GM12878 (cell line): ENCODE results near the gene WDTC1.
"Not testable (repeated sequence)": the region's sequence is repeated elsewhere in the genome, so short reads cannot be mapped to it uniquely, and the experiment has no call there.

ENCODE experiments used
- CTCF ChIP-seq, 3 experiments: IDR thresholded peaks in 2 of 3; conservative IDR thresholded peaks in 1 of 3; 2 replicates each; pipeline ENCODE4 v1.5.1; 2011; ENCODE audit warnings: low read depth in 3 of 3, low read length in 3 of 3, mild to moderate bottlenecking in 3 of 3, control low read depth in 2 of 3, moderate library complexity in 2 of 3, inconsistent platforms in 1 of 3, mixed read lengths in 1 of 3; ENCODE audit not compliant: control insufficient read depth in 2 of 3, insufficient read depth in 1 of 3; ENCODE audit errors: extremely low read depth in 1 of 3
- GABPA ChIP-seq: IDR thresholded peaks from 2 replicates; pipeline ENCODE4 v1.6.1; 2014; ENCODE audit warnings: antibody characterized with exemption, low read depth, mild to moderate bottlenecking, inconsistent platforms
- POLR2A ChIP-seq: IDR thresholded peaks from 2 replicates; pipeline ENCODE4 v1.6.1; 2011; ENCODE audit warnings: low read depth, mild to moderate bottlenecking, low read length
- RAD21 ChIP-seq: IDR thresholded peaks from 2 replicates; pipeline ENCODE4 v1.6.1; 2011; ENCODE audit warnings: mild to moderate bottlenecking, low read depth, low read length, moderate library complexity; ENCODE audit not compliant: insufficient read depth
- TAF1 ChIP-seq: IDR thresholded peaks from 2 replicates; pipeline ENCODE4 v1.6.1; 2011; ENCODE audit warnings: mild to moderate bottlenecking, low read depth, low read length, borderline replicate concordance
- TBL1XR1 ChIP-seq: IDR thresholded peaks from 2 replicates; pipeline ENCODE4 v1.6.1; 2012; ENCODE audit warnings: low read depth, low read length, improper control_type of control experiment
- TF ChIP-seq, protein P1 (sequence below): IDR thresholded peaks from 2 replicates; pipeline ENCODE4 v1.6.1; 2012; ENCODE audit warnings: improper control_type of control experiment, low read depth, low read length; ENCODE audit not compliant: insufficient replicate concordance

- TF ChIP-seq CTCF (IDR thresholded peaks at IDR 0.05 in 2 of 3, conservative IDR thresholded peaks at IDR 0.05 in 1 of 3; ENCODE audit: control insufficient read depth in 2 of 3, extremely low read depth in 1 of 3, insufficient read depth in 1 of 3, low read depth in 3 of 3, low read length in 3 of 3); TBL1XR1; POLR2A; RAD21; GABPA; TAF1: not testable (repeated sequence)
- TF ChIP-seq, protein P1, sequence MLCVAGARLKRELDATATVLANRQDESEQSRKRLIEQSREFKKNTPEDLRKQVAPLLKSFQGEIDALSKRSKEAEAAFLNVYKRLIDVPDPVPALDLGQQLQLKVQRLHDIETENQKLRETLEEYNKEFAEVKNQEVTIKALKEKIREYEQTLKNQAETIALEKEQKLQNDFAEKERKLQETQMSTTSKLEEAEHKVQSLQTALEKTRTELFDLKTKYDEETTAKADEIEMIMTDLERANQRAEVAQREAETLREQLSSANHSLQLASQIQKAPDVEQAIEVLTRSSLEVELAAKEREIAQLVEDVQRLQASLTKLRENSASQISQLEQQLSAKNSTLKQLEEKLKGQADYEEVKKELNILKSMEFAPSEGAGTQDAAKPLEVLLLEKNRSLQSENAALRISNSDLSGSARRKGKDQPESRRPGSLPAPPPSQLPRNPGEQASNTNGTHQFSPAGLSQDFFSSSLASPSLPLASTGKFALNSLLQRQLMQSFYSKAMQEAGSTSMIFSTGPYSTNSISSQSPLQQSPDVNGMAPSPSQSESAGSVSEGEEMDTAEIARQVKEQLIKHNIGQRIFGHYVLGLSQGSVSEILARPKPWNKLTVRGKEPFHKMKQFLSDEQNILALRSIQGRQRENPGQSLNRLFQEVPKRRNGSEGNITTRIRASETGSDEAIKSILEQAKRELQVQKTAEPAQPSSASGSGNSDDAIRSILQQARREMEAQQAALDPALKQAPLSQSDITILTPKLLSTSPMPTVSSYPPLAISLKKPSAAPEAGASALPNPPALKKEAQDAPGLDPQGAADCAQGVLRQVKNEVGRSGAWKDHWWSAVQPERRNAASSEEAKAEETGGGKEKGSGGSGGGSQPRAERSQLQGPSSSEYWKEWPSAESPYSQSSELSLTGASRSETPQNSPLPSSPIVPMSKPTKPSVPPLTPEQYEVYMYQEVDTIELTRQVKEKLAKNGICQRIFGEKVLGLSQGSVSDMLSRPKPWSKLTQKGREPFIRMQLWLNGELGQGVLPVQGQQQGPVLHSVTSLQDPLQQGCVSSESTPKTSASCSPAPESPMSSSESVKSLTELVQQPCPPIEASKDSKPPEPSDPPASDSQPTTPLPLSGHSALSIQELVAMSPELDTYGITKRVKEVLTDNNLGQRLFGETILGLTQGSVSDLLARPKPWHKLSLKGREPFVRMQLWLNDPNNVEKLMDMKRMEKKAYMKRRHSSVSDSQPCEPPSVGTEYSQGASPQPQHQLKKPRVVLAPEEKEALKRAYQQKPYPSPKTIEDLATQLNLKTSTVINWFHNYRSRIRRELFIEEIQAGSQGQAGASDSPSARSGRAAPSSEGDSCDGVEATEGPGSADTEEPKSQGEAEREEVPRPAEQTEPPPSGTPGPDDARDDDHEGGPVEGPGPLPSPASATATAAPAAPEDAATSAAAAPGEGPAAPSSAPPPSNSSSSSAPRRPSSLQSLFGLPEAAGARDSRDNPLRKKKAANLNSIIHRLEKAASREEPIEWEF: not testable (repeated sequence)
Observed at GRCh38 chr1:27220702-27221497, 13.5 kb upstream of the WDTC1 start.
